ENCODE data around the gene ST6GALNAC6. TPM values are rescaled to one million over a fixed set of nuclear protein-coding genes. Genes with fewer than 3 reads are reported as not detected.

Gene ST6GALNAC6
- polyA plus RNA-seq, 1 experiment = 40.6 TPM

GRCh38 chr9:127869310-127870152, 29.9 kb downstream of the ST6GALNAC6 start:
- Histone ChIP-seq H3K4me3 (ENCODE audit: low read depth, low read length) (no peak overlapping the region), H3K27me3 (ENCODE audit: control insufficient read depth, insufficient read depth, low read length) (no peaks in the 10 kb centered on the region), H3K9me3 (ENCODE audit: control insufficient read depth, insufficient read depth, low read length) (no peaks in the 10 kb centered on the region; the same call in 1 of the 2 replicates), H3K27ac (ENCODE audit: low read depth, low read length) (no peak overlapping the region)
- POLR2A ChIA-PET = interaction anchor here (0.6 to 1.3 kb wide), 9 partner anchors 15 to 135 kb away, joined by 3 to 7 read pairs (median 4); partner anchors contain the start of genes ENG, FPGS and TOR2A
- TF ChIP-seq CTCF (IDR thresholded peaks at IDR 0.05; ENCODE audit: low read depth, low read length) = peak; percentile 89
- DNase-seq (ENCODE audit: low read depth, low spot score) = peak; percentile 36
- CTCF ChIA-PET = interaction anchor here (0.5 to 2.5 kb wide), 42 partner anchors 8 to 1890 kb away, joined by 3 to 28 read pairs (median 5); partner anchors contain the start of genes CDK9, ENG, FPGS and TOR2A

- POLR2A ChIA-PET = no interaction called here
- CTCF ChIA-PET = interaction anchor here (2.1 to 2.5 kb wide), 3 partner anchors 75 to 133 kb away, joined by 11 to 28 read pairs (median 12); partner anchors contain the start of gene TOR2A
- Histone ChIP-seq H3K27me3 (ENCODE audit: control insufficient read depth, insufficient read depth, low read length) (no peaks in the 10 kb centered on the region), H3K9me3 (ENCODE audit: control insufficient read depth, insufficient read depth, low read length) (no peaks in the 10 kb centered on the region; the same call in 1 of the 2 replicates), H3K27ac (ENCODE audit: low read depth, low read length) (no peak overlapping the region), H3K4me3 (ENCODE audit: low read depth, low read length) (no peak overlapping the region)
- TF ChIP-seq CTCF (IDR thresholded peaks at IDR 0.05; ENCODE audit: low read depth, low read length) = no peak
- no peak for DNase-seq (ENCODE audit: low read depth, low spot score)
Measured at GRCh38 chr9:127868278-127868902, 31.0 kb downstream of the ST6GALNAC6 start.

- no peak overlapping the region for H3K27ac ChIP-seq (ENCODE audit: low read depth, low read length)
- no peak for TF ChIP-seq CTCF (IDR thresholded peaks at IDR 0.05; ENCODE audit: low read depth, low read length)
- CTCF ChIA-PET = no interaction called here
- H3K27me3 ChIP-seq (ENCODE audit: control insufficient read depth, insufficient read depth, low read length) = no peaks in the 10 kb centered on the region
- POLR2A ChIA-PET = no interaction called here
- DNase-seq (ENCODE audit: low read depth, low spot score) = no peak
- no peaks in the 10 kb centered on the region; the same call in 1 of the 2 replicates for H3K9me3 ChIP-seq (ENCODE audit: control insufficient read depth, insufficient read depth, low read length)
- H3K4me3 ChIP-seq (ENCODE audit: low read depth, low read length) = no peak overlapping the region
Measured at GRCh38 chr9:127867356-127868277, 31.8 kb downstream of the ST6GALNAC6 start.

- Histone ChIP-seq H3K27ac (ENCODE audit: low read depth, low read length) (no peak overlapping the region), H3K27me3 (ENCODE audit: control insufficient read depth, insufficient read depth, low read length) (no peaks in the 10 kb centered on the region), H3K4me3 (ENCODE audit: low read depth, low read length) (no peak overlapping the region), H3K9me3 (ENCODE audit: control insufficient read depth, insufficient read depth, low read length) (no peaks in the 10 kb centered on the region; the same call in 1 of the 2 replicates)
- DNase-seq (ENCODE audit: low read depth, low spot score) = no peak
- POLR2A ChIA-PET = no interaction called here
- CTCF ChIA-PET = no interaction called here
- 0 out of 2 replicates have a peak, but pooled peaks have one; percentile 0 for TF ChIP-seq CTCF (IDR thresholded peaks at IDR 0.05; ENCODE audit: low read depth, low read length)
Measured at GRCh38 chr9:127866535-127866934, 32.9 kb downstream of the ST6GALNAC6 start.
